NOMO-1 (cell line): Measurements from ENCODE around the gene CYP46A1.

ENCODE experiments used
- DNase-seq, 2 experiments: peaks; one replicate each; lab custom pipeline; 2025; ENCODE audit not compliant: unreplicated experiment in 2 of 2; lab: John Stamatoyannopoulos, UW

The CYP46A1 gene

DNA sequence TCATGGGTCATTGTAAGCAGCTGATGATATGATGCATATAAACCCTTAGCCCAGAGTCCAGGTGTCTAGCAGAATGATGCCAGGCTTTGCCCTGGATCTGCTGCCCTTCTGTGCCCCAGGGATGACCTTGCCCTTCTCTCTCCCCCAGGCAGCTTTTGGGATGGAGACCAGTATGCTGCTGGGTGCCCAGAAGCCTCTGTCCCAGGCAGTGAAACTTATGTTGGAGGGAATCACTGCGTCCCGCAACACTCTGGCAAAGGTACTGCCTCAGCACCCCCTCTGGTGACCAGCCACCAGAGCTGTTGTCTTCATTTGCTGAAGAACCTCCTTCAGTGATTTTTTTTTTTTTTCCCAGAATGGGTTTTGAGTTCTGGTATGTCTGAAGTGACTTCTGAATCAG, 23.3 kb downstream of the CYP46A1 start:
- no peak for DNase-seq

DNA sequence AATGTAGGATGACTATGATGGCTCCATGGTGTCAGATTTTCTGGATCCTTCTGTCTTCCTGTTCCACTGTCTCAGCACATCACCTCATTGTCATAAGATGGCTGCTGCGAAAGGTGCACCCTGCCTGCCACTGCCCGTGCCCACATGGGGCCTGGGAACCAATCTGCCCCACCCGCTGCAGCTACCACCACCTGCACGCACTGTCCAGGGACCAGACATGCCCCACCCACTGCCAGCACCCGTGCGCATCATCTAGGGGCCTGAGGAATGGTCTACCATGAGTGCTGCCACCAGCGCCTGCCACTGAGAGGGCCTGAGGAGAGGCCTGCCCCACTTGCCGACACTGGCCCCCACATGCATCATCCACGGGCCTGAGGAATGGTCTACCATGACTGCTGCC, 23.8 kb downstream of the CYP46A1 start:
- no peak for DNase-seq

DNA sequence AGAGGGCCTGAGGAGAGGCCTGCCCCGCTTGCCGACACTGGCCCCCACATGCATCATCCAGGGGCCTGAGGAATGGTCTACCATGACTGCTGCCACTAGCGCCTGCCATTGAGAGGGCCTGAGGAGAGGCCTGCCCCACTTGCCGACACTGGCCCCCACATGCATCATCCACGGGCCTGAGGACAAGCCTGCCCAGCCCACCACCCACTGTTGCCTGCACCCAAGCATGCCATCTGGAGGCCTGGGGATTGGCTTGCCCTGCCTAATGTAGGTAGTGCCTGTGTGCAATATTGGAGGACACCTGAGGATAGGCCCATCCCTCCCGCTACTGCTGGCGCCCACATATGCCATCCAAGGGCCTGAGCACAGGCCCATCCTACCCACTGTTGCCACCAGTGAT, 24.4 kb downstream of the CYP46A1 start:
- DNase-seq, result no peak

DNA sequence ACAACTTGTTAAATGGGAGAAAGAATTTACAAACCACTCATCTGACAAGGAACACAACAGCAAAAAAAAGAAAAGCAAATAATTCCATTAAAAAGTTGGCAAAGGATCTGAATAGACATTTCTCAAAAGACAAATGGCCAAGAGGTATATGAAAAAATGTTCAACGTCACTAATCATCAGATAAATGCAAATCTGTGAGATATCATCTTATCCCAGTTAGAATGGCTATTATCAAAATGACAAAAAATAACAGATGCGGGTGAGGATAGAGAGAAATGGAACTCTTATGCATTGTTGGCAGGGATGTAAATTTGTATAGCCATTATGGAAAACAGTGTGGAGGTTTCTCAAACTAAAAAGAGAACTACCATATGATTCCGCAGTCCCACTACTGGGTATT, 29.9 kb downstream of the CYP46A1 start:
- DNase-seq, result no peak

DNA sequence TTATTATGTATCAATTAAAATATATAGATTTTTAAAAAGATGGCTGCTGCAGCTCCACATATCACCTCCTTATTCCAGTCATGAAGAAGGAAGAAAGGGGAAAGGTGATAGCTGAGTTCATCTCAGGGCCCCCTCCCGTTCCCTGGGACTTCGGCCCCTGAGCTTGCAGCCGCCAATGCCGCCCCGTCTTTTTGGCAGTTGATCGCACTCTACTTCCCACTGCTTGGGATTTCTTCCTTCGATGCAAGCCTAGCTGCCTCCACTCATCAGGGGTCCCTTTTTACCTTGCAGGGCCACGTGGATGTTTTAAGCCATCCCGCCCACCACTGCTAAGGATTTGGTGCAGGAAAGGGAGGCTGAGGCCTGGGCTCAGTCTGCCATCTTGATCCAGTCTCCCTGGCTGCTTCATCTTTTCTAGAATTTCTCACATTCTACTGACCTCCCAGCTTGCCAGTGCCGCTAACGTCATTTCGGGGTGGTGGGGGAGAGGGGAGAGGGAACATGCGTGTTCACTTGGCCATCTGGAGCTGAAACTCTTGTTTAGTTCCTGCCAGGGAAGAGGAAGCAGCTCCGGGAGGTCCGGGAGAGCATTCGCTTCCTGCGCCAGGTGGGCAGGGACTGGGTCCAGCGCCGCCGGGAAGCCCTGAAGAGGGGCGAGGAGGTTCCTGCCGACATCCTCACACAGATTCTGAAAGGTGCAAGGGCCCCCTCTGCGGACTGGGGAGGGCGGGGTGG, 31.3 kb downstream of the CYP46A1 start:
- no peak for DNase-seq

DNA sequence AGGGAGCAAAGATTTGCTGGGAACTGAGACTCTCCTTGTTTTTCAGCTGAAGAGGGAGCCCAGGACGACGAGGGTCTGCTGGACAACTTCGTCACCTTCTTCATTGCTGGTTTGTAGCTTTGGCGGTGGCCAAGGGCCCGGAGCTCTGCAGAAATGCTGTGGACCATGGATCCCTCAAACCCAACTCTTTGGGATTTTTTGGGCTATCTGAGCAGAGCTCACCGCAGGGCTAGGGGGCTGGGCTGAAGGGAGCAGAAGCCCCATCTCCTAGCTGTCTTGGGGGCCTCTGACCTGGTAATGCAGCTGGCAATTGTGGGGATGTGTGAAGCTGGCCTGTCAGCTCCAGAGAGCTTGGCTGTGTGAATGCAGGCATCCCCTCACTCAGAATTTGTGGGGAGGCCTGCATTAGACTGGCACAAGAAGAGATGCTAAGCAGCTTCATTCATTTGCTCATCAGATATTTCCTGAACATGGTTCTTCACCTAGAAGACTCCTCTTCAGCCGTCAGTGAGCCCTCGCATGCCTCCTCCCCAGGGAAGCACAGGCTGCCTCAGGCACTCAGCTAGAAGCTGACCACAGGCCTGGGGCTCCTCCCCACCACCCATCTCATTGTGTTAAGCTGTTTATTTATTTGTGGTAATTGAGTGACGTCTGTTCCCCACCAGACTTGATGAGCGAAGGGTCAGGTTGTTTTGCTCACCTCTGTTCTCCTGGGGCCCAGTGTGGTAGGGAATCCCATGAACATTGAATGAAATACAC, 32.2 kb downstream of the CYP46A1 start:
- no peak for DNase-seq

DNA sequence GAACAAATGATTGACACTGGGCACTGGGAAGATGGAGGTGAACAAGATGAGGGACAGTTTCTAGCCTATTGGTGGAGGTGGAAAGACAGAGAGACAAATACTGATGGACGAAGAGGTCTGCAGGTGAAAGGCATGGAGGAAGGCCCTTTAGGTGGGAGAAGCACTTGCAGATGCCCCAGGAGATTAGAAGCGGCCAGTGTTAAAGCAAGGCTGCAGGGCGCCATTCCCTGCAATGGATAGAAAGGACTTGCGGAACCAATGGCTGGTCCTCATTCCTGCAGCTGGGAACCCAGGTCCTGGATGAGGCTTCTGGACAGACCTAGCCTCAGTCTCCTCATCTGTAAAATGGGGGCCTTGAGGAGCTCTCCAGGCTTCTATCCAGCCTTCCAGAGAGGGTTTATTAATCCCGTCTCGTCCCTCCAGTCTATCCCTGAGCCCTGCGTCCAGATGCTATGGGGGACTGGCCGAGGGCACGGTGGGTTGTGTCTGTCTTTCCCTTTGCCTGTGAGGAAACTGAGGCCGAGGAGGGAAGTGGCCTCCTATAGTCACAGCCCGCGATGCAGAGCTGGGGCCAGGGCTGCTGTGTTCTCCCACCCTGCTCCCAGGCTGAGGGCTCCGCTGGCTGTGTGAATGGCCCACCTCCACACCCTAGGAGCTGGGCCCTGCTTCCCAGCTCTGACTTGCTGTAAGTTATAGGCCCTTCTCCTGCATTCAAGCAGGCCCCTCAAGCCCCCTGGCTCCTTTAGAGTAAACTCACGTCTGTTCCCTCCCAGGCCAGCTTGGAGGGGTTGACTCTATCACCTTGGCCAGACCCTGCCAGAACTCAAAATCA, 33.0 kb downstream of the CYP46A1 start:
- DNase-seq, result no peak

DNA sequence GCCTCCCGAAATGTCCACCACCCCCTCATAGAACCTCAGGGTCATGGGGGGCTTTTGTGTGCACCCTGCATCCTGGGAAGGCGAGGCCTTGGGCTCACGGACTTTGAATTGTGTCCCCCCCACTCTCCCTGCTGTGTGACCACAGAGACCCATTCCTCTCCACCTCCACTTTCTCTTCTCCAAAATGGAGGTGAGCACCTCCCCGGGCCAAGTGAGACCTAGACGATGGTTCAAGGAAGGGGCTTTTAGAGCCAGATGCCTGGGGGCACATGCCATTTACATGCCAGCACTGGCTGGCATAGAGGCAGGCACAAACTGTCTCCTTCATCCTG, 33.5 kb downstream of the CYP46A1 start:
- DNase-seq, result no peak

DNA sequence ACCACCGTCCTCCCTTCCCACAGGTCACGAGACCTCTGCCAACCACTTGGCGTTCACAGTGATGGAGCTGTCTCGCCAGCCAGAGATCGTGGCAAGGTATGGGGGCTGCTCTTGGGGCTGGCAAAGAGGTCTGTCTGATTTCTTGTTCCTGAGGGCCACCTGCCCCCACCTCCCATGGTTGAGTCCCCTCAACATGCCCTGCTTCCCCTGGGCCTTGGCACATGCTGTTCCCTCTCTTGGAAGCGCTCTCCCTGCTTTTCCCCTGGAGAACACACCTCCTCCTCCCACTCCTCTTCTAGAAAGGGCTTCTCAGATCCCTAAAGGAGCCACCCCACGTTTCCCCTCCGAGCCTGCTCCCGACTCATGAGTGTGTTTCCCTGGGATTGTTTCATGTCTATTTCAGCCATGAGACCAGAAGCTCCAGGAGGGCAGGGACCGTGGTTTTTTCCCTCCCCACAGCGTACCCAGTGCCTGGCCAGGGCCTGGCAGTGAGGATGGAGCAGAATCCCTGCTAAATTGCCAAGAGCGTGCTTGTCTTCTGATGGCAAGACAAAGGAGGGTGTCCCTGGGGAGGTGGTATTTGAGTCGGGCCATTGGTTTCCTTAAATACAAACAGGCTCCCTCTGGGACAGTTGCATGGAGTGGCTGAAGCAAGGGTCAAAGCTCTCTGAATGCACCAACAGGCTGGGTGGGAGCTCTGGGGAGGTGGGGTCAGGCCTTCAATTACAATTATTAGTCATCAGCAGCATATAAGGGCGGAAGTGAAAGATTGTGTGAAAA, 34.1 kb downstream of the CYP46A1 start:
- no peak for DNase-seq

DNA sequence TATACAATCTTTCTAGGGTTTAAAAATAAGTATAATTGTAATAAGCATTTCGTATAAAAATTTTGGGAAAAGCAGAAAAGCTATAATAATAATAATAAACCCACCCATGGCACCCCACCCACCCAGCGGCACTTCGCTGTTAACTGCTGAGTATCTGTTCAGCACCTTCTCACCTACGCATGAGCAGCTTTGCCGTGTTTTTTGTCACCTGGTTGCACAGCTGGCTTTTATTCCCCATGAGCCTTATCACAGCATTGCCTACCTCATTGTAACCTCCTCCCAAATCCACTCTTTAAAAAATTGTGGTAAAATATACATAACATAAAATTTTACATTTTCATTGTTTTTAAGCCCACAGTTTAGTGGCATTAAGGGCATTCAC, 34.7 kb downstream of the CYP46A1 start:
- no peak for DNase-seq

DNA sequence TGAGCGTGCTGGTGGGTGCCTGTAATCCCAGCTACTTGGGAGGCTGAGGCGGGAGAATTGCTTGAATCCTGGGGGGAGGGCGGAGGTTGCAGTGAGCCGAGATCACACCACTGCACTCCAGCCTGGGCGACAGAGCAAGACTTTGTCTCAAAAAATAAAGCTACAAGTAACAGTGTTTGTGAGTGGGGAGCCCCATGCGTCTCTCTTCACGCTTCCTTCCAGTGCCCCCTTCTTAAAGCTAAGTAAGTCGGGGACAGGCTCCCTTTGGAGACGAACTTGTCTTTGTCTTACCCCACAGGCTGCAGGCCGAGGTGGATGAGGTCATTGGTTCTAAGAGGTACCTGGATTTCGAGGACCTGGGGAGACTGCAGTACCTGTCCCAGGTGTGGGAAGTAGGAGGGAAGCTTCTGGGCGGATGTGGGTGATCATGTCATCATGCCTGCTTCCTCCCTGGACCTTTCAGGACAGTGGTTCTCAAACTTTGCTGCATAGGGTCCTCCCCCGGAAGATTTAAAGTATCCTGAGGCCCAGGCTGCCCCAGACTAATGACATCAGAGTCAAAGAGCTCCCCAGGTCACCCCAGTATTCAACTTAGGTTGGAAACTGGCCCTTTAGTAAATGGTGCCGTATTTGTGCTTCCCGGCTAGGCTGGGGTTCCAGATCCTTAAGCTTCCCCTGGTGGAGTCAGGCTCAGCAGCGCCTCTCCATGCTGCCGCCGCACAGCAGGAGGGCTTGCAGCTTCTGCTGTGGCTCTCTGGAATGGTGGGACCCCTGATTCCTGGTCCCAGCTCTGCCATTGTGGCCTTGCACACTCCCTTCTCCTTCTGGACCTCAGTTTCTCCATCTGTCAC, 37.1 kb downstream of the CYP46A1 start:
- DNase-seq, result no peak

DNA sequence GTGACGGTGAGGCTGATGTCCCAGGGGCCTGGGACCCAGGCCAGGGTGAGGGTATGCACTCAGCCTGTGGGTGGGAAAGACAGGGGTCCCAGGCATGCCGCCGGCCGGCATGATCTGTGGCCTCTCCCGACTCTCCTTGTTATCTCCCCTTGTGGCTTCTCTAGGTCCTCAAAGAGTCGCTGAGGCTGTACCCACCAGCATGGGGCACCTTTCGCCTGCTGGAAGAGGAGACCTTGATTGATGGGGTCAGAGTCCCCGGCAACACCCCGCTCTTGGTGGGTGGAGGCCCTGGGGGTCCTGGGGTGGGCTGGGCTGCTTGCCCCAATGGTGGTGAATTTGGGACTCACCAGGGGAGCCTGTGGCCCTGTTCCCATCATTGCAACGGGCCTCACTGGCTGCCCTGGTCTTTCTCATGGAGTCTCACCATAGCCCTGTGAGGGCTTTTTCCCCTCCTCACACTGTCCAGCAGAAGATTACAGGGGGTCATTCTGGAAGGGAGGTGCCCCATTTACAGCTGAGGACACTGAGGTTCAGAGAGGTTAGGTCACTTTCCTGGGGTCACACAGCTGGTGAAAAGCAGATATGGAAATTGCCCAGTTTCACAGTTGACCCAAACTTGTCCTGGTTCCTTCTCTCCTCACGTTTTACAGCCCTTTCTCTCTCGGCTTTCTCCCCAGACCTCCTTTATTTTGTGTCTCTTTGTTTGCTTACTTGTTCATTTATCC, 37.9 kb downstream of the CYP46A1 start:
- DNase-seq, result no peak

DNA sequence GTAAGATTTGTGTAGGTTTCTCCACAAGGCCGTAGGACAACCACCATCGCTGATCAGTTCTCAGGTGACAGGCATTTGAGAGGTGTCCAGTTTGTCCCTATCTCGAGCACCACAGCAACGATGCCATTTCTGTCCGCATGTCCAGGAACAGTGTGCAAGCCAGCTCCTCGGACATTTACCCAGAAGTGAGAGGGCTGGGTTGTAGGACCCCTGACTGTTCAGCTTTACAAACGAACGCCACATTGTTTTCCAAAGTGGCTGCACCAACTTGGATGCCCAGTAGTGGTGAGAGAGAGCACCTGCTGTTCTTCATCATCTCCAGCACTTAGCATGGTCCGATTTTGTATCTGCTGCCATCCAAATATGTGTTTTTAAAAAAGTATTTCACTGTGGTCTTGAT, 38.6 kb downstream of the CYP46A1 start:
- no peak for DNase-seq

DNA sequence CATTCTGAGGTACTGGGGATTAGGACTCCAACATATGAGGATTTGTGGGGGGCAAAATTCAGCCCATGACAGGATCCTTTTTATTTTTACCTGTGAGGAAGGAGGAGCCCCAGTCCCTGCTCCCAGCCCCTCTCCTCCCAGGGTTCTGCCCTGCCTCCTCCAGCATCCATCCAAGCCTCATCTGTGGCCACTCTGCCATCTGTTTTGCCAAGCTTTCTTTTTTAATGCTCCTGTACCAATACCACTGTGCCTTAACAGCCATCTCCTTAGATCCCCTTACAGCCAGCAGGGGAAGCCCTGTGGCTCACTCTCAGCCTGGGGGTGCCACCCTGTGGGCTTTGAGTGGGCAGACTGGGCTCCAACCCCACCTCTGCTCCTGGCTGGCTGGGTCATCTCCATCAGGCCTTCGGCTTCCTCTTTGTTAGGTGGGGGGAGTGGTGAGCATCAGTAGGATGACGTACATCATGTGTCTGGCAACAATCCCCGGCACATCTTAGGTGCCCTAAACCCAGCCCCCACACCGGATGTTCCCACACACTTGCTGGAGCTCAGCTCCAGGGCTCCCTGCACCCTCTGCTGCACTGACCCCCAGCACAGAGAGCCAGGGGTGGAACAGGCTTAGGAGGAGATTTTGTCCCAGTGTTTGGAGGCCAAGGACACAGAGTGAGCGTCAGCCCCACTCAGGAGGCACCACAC, 40.2 kb downstream of the CYP46A1 start:
- no peak for DNase-seq

DNA sequence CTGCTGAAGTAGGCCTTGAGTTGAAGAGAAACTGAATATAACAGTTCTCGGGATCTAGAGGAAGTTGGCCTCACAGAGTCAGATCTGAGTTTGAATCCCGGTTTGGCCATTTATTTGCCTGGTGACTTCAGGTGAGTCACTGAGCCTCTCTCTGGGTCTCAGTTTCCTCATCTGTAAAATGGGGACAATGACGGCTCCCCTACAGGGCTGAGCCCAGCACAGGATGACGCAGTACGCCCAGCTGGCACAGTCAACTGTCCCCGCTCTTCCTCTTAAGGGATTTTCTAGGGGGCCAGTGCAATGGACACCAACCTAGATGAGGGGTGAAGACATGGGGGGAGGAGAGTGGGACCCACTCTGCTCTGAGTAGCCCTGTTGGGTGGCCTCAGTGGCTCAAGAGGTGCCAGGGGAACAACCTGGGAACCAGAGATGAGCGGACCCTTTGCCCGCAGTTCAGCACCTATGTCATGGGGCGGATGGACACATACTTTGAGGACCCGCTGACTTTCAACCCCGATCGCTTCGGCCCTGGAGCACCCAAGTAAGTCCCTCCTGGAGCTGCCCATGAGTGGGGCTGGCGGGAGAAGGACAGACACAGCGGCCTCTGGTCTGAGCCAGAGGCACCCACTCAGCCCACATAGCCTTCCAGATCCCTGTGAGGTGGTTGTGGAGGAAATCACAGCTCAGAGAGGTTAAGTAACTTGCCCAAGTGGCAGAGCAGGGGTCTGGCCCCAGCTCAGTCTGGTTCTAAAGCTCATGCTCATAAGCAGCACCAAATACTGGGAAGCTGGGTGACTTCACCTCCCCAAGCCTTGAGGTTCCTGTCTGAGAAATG, 41.1 kb downstream of the CYP46A1 start:
- DNase-seq, result no peak

DNA sequence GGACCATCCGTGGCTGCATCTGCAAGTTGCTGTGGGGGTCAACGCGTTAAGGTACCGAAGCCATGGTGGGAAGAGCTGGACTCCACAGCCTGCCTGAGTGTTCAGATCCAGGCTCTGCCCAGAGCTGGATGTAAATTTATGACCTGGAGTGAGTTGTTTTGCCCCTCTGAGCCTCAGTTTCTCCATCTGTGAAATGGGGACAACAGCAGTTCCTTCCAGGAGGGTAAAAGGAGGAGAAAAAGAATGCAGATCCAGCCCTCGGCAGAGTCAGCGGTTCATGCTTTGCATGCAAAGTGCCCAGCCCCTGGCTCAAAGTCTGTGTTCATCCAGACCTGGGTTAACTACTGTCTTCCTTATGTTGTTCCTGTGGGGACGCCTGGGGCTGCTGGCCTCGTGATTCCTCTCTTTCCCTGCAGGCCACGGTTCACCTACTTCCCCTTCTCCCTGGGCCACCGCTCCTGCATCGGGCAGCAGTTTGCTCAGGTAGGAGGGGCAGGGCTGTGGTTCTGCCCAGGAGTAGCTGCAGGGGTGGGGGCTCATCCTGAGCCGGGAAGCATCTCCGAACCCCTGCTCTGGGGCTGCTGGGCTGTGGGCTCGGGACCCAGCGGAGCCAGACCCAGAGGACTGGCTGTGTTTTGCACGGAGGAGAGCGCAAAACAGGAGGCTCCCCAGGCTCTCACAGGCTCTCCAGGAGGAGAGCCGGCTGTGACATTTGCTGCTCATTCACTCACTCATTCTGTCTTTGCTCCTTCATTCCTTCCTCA, 41.9 kb downstream of the CYP46A1 start:
- no peak for DNase-seq

DNA sequence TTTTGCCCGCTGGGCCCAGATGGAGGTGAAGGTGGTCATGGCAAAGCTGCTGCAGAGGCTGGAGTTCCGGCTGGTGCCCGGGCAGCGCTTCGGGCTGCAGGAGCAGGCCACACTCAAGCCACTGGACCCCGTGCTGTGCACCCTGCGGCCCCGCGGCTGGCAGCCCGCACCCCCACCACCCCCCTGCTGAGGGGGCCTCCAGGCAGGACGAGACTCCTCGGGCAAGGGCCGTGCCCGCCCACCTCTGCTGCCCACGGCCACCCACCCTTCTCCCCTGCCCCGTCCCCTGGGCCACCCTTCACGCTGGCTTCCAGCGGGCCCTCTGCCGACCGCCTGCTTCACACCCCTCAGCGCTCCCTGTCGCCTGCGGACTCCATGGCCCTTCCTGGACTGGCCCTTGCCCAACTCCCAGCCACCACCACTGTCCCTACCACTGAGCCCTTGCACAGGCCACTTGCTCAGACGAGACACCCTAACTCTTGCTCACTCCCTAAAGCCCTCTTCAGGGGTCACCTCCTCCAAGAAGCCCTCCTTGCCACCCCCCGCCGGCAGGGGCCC, 42.5 kb downstream of the CYP46A1 start:
- DNase-seq, result no peak
